CD4-positive, alpha-beta T cell treated with Interleukin-21 for 1 hour (primary cell): ENCODE data around the gene PDIA6.

Experiments
- DNase-seq: peaks from one replicate; pipeline ENCODE4 v3.0.0-alpha.2; 2020

Gene PDIA6

DNA sequence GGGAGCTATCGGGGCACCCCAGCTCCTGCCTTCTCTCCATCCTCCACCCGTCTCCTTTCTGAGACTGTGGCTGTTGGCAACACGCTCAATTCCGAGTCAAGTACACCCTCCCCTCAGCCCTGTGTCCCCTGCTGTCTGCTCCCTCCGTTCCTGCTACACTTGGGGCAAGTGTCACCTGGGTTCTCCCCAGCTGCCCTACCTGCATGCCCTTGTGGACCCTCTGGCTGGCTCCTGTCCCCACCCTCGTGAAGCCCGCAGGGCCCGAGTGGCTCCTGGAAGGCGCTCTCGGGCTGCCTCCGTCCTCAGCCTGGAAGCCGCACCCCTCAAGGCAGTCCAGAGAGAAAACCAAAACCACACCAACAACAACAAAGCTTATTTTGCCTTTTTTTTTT, 33.9 kb downstream of the PDIA6 start:
- DNase-seq, result no peak

DNA sequence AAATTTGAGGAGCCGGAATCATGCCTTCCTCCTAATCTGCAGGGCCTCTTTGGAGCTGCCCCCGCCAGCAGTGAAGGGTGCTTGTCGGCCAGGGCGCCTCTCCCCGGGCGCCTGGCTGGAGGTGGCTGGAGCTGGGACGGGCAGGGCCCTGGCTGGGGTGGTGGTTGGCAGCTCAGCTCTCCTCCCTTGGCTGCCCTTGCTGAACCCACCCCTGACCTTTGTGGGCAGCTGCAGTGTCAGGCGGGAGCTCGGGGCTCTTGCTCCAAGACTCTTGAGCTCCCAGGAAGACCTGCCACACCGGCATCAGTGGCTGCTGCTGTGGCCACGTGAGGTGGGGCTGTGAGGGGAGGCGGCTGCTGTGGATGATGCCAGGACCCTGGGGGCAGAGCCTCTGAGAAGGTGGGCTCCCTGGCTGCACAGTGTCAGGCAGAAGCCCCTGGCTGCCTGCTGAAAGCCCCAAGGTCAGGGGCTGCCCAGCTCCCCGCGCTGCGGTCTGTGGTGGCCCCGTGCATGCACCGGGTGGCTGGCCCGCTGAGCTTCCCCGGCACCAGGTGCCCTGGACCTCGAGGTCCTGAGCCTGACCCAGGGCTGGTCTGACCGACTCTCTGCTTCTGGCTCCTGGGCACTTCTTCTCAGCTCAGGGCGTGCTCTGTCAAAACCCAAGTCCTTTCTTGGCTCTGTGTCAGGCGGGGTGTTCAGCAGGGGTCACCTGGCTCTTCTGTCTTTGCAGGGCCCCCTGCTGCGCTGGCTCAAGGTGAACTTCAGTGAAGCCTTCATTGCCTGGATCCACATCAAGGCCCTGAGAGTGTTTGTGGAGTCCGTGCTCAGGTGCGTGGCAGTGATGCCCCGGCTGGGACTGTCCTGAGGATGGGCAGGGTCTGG, 34.5 kb downstream of the PDIA6 start:
- DNase-seq, result no peak

DNA sequence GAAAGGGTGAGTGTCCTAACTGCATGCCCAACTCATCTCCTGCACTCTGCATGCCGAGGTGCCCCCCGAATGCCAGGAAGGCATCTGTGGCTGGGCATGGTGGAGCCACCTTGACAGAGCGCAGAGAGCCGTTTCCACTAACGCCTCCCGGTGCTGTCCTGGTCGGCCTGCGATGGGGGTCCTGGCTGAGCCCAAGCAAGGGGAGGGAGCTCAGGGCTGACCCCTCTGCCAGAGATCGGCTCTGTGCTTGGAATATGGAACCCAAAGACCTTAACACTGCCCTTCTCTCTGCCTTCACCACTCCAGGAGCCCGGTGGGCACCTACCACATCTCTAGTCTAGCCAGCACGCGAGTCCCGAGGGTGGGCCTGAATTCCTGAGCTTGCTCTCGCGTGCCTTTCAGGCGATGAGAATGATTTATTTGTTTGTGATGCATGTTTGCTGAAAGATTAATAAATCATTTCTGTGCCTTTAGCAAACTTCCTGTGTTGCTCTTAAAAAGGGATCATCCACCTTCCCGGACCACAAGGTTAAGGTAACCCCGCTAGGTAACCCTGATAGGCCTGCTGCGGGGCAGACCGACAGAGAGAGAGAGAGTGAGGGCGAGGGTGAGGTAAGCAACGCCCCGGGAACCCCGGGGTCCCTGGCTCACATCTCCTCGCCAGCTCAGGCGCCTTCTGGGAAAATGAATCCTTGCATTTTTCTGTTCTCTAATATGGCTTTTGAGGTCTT, 35.3 kb downstream of the PDIA6 start:
- DNase-seq, result no peak

DNA sequence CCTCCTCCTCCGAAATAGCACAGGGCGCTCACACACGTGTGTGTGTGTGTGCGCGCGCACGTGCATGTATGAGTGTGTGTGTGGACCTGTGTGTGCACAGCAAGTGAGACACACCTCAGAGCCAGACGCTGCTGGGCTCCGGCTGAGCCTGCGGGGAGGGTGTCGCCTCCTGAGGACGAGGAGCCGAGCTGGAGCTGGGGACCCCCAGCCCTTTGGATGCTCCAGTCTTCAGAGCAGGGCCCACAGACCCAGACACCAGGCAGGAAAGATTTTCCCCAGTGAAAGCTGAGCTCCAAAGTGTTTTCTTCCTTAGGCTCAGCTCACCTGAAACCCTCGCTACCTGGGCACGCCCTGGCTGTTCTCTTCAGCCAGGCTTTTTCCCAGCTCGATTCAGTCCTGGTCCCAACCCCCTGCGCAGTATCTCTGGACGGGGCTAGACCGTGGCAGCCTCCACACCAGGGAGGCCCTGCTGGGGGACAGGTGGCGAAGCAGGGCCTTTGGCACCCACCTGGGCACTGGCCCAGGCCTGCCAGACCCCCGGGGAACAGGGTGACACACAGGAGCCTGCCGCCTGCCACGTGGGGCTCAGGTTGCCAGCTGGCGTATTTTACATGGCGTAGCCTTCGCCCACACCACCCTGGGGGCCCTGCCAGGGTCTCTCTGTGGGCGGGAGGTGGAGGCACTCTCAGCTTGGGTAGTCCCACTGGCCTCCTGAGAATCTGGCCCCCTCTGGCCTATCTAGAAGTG, 36.2 kb downstream of the PDIA6 start:
- no peak for DNase-seq

DNA sequence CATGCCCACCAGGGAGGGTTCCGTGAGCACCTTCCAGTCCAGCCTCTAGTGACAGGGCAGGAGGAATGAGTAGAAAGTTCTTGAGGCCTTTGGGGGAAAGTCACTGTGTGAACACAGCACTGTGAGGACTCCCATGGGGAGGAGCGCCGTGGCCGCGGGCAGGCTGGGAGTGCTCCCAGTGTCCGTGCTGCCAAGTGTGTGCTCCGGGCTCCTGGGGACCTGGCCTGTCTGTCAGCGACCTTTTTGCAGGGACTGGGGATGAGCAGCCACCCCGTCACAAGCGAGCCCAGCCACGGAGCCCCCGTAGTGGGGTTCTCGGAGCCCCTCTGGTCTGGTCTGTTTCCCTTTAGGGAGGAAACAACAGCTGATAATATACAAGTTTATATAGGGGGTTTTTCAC, 36.8 kb downstream of the PDIA6 start:
- DNase-seq, result no peak

DNA sequence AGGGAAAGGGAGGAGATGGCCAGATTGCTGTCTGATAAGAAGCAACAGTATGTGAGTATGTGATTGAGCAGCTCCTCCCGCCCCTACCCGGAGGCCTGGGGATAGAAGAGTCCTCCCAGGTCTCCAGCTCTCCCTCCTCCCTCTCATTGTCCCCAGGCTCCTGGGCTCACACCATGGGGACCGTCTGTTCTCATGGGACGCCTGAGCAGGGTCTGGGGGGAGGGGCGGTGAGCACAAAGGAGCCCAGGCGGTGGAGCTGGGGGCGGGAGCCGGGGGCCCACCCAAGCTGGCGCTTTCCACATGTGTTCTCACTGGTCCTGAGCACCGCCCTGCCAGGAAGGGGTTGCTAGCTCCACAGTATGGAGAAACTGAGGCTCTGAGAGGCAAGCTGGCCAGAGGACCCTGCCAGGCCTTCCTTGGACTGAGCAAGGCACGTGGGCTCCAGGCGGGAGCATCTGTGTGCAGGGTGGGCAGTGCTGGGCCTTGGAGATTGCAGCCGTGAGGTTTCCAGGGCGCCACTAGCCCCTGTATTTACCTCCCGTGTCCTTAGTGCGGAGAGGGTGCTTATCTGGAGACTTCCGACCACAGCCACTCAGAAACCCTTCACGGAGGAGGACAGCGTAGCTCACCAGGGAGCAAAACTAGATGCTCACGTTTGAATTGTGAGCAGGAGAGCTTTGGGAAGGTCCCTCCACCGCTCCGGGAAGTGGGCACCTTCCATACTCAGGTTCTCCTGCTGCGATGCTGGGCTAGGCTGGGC, 37.4 kb downstream of the PDIA6 start:
- no peak for DNase-seq

DNA sequence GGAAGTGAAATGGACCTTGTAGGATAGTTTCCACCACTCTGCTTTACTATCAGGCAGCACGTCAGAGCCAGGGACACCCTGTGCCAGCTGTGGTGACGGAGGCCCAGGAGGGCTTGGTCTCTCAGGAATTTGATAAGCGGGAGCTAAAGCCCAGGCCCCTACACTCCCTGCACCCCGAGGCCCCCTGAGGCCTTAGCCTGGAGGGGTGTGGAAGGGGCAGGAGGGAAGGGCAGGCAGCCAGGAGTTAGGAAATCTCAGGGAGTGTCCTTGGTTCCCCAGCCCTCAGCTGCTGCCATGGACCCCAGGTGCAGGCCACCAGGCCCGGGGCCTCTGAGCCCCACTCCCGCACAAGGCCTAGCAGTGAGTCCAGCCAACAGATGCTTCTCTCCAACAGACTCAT, 38.2 kb downstream of the PDIA6 start:
- DNase-seq, result no peak

DNA sequence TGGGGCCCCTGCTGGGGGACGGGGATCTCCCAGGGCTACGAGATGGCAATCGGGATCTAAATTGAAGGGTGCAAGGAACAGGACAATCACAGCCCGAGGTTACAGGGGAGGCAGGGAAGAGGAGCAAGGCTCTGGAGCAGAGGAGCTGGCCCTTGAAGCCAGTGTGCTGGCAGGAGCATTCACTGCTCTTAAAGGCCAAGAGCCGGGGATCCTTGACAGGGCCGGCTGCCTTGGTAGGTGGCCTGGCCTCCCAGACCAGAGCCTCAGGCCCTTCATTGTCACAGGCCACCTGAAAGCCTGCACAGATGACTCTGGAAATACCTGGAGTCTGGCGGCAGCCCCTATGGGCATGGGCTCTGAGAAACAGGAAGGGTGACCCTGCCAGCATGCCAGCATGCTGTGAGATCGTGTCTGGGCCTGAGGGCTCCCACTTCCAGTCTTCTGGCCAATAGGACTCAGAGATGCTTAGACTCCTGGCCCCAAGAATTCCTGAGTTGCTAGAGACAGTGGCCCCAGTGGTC, 38.7 kb downstream of the PDIA6 start:
- no peak for DNase-seq

DNA sequence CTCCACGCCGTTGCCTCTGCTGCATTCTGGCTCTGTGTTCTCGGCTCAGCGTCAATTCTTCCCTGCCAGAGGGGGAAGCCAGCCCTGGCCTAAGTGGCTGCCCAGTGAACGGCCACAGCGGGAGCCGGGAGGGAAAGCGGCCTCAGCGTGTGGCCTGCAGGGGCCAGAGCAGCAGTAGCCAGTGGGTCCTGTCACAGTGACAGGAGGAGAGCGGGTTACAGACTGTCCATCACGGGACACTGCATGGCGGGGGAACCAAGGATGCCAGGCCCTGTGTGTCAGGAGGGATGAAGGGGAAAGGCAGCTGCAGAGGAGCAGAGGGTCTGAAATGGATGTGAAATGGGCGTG, 39.7 kb downstream of the PDIA6 start:
- DNase-seq, result no peak

DNA sequence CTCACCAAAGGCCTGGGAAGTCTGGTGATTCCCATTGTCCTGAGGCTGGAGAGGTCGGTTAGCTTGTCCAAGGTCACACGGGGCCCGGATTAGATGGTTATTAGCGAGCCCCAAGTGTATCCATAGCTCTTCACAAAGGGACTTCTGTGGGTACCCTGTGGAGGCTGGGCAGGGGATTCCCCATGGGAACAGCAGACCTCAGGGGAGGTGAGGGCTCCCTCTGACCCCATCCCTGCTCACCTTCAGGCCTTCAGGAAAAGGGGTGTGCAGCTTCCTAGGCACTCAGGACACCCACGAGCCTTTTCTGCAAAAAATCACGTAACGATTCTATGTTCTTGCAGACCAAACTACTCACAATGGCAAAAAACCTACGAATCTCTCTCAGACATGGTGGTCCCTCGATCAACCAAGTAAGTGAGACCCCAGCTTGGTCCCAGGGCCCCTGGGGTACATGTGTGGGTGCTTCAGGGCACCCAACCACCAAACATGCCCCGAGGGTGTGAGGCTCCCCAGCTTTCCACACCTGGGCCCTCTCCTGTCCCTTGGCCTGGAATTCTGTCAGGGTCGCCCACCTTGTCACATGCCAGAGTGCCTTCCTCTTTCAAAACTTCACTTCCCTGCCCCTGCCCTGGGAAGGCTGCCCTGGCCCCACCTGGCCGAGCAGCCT, 40.3 kb downstream of the PDIA6 start:
- no peak for DNase-seq

DNA sequence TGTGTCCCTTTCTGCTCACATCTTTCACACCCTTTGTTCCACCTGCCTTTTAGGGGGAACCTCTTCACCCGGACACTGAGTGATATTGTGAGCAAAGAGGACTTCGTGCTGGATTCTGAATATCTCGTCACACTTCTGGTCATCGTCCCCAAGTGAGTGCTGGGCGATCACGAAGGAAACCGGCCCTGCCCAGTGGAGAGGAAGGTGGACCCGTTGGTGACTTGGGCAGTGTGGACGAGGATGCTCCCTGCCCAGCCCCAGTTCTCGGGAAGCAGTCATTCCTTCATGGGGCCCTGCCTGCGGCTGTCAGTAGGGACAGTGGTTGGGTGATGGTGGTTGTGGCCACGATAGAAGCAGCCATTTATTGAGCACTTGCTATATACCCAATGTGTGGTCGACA, 40.8 kb downstream of the PDIA6 start:
- no peak for DNase-seq

DNA sequence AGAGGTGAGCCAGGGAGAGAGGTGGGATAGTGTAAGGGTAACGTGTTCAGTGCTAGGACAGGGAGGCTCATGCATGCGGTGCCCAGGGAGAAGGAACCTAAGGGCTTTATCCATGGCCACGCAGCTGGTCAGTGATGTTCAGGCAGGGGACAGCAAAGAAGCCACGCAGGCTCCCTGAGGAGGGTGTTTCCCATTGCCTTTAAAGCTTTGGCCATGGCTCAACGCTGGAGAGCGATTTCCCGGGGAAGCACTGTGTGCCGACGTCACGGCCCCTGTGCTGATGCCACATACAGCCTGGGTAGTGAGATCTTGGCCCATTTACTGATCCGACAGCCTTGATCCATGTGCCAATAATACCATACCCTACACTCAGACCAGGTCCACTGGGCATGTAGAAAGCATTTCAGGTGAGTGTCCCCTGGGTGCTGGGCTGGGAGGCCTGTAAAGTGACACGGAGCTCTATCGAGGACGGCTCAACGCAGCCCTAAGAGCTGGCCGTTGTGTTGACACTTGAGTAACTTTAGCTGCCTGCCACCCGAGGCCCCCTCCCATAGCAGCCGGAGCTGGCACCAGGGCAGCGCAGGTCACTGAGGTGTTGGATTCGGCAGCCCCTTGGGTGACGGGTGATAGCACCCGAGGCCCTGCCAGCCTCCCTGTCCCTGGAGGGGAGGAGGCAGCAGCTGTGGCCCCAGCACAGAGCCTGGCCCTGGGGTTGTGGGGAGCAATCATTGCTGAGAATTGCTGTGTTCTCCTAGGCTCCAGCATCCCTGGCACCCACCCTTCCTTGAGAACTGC, 41.4 kb downstream of the PDIA6 start:
- DNase-seq, result no peak

DNA sequence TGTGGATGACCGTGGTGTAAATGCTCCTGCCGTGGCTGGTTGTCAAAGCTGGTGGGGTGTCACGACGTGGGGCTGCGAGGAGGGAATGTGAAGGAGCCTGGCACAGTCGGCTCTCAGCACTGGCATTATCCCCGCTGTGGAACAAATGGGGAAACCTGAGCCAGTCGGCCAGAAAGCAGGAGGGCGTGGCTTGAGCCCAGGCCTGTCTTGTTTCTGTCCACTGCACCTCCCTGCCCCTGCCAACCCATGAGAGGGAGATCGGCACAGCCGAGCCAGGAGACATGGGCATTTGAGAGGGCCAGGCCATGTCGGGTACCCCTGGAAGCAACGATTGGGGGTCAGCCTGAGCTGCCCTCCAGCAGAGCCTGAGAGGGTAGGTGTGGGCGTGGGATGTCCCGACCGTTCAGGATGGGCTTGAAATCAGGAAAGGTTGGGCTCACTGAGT, 44.5 kb downstream of the PDIA6 start:
- no peak for DNase-seq

DNA sequence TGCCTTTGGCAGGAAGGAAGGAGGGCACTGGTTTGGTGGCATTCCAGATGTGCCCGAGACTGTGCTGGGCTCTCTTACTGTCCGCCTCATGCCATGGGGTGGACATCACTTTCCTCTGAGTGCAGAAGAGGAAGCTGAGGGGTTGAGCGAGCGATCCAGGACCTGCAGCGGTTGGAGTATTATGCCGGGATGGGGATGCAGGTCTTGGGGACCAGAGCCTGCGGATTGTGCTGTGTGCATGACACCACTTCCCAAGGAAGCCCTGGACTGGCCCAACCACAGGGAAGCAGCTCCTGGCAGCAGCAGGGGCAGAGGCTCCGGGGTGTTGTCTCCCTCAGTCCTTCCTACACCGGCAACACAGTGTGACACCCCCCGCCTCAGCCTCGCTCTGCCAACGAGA, 46.7 kb downstream of the PDIA6 start:
- no peak for DNase-seq

DNA sequence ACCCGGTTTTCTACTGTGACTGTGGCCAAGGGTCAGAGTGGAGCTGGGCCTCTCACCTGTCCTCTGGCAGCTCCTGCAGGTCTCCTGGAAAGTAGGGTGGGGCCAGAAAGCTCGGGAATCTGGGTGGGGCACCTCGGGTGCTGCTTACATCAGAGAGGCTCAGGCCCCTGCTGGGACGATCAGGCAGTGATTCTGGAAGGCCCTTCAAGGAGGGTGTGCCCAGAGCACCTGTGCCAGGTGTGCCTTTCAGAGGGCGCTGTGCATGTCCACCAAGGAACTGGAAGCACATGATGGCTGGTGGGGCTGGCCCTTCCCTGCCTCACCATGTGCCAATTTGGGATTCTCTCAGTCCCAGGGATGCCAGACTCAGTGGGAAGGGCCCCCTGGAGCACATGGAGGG, 47.1 kb downstream of the PDIA6 start:
- no peak for DNase-seq

DNA sequence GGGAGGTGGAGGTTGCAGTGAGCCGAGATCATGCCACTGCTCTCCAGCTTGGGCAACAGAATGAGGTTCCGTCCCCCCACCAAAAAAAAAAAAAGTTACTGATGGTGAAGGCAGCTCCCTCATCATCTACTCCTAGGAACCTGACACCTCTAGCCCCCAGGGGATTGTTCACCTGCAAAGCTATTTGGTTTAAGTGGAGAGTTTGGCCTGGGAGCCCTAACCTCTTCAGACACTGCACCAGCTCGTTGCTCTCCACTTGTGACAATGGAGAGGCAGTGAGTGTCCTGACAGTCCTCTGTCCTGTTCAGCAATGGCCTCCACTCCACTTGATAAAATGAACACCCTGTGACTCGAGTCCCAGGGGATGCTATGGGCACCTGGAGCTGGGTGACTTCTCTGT, 47.7 kb downstream of the PDIA6 start:
- no peak for DNase-seq

DNA sequence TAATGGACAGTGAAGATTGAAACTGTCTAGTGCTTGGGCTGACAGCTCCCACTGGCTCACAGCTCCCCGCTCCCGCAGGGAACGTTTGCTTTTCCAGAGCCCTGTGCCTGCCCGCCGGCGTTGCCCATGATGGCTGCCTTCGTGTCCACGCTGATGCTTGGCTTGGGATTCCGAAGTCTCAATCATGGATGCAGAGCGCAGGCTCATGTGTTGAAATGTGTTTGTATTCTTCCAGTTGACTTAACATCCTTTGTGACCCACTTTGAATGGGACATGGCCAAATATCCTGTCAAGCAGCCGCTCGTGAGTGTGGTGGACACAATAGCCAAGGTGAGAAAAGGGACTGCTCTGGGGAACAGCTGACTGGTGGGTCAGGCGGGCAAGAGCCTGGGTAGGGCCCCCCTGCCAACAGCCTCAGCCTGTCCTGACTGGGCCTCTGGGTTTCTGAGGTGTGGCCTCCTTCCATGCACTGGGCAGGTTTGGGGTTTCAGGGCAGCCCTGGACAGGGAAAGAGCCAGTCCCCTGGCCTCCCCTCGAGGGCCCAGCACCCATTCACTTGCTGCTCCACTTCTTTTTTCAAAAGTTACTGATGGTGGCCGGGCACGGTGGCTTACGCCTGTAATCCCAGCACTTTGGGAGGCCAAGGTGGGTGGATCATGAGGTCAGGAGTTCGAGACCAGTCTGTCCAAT, 48.3 kb downstream of the PDIA6 start:
- DNase-seq, result no peak

DNA sequence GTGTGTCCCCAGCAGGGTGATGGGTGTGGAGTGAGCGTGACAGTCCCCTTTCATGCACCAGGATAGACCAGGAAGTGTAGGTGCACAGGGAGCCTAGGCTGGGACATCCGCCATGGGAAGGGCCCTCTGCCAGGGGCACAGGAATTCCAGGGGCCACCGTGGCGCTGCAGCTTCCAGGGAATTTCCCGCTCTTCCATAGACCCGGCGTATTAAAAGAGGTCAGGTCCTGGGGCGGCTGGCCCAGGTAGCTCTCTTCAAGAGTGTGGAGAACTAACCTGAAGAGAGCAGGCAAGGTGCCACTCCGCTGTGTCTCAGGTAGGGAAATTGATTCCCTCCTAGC, 49.2 kb downstream of the PDIA6 start:
- DNase-seq, result no peak

DNA sequence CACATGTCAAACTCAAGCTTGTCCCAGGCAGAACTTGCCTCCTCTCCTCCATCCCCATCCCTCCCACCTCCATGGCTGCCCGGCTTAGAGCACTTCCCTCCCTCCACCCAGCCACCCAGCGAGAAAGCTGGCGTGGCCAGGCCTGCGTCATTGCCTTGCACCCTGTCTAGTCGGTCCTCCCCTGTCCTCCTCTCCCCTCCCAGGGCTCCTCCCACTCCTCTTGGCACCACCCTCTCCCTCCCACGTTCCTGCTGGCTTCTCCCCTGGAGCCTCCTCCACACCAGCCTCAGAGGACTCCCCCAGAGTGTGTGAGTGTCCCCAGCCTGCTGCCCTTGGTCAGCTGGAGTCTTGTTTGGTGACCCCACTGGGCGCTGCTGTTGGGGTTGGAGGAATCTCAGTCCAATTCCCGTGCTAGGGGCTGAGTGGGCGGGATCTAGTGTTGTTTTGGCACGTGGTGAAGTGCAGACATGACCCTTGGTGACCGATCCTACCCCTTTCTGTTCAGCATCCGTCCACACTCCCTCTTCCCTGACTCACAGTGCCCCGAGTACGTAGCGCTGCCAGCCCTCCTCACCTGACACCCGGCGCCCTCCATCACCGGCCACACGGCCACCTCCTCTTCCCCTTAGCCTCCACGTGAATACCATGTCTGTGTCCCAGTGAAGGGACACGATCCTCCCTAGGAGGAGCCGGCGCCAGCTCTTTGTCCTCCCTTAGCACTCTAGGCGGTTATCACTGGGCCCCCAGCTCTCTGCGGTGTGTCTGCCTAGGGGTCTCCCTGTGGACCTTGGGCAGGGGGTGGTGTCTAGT, 49.7 kb downstream of the PDIA6 start:
- DNase-seq, result no peak

DNA sequence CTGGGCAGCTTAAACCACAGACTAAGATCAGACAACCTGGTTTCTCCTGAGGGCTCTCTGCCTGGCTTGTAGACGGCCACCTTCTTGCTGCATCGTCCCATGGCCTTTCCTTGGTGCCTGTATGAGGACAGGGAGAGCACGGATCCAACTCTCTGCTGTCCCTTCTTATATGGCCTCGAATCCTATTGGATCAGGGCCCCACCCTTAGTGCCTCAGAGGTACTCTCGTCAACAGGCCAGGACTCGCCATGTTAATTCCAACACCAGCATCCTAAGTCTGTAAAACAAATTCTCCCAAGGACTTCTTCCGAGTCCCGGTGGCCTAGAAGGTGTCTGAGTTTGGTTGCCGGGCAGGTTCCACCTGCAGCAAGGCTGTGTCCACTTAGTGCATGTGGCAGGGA, 51.0 kb downstream of the PDIA6 start:
- DNase-seq, result no peak
